Umbilical cord (tissue), 2 donors: ENCODE results near the gene SEC14L1. TPM values are rescaled to one million over a fixed set of nuclear protein-coding genes. Genes with fewer than 3 reads are reported as not detected.
A peak's percentile ranks its signal among the peaks of the same experiment; 100 is the strongest.

Source experiments
- DNase-seq: peaks from one replicate; pipeline ENCODE4 v3.0.0-alpha.2; 2015; ENCODE audit warnings: low spot score
- total RNA-seq: library from RNA; depleted of rRNA; stranded (reverse); fragments of >200 nt; gene quantifications from one replicate; pipeline ENCODE4 v1.2.3, GENCODE V29; 2014; ENCODE audit warnings: low replicate concordance; ENCODE audit not compliant: insufficient read depth

SEC14L1 gene
- total RNA-seq, 1 donor from 2014 or later: 45.7 TPM

- no peak for DNase-seq
These were observed 50.5 kb downstream of the SEC14L1 start for GRCh38 chr17:77191244-77191643.

GRCh38 chr17:77193653-77194052 lies 52.9 kb downstream of the SEC14L1 start:
- no peak for DNase-seq

DNA sequence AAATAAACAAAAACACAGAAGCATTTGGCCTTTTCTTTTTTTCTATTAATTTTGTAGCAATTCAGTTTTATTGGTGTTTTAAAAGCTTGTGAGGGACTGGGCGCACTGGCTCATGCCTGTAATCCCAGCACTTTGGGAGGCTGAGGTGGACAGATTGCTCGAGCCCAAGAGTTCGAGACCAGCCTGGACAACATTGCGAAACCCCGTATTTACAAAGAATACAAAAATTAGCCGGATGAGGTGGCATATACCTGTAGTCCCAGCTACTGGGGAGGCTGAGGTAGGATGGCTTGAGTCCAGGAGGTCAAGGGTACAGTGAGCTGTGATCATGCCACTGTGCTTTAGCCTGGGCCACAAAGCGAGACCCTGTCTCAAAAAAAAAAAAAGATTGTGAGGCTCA lies 53.4 kb downstream of the SEC14L1 start:
- DNase-seq: no peak

DNA sequence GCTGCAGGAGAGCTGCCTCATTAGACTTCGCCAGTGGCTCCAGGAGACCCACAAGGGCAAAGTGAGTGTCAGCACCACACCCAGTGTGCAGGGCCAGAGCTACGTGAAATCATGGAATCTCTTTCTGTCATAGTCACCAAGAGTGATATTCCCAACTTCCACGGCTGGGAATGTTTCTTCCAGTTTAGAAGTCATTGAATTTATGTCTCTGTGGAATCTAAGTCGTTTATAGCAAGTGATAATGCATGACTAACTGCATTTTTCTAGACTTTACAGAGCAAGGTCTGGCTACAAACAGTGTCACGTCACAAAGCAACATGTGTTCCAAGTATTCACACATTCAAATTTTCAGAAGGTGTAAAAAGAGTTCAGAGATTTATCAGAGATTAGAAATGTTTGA lies 55.5 kb downstream of the SEC14L1 start:
- DNase-seq: no peak

- no peak for DNase-seq
These were observed 56.3 kb downstream of the SEC14L1 start for GRCh38 chr17:77197115-77197514.

- DNase-seq: no peak
These were observed 59.9 kb downstream of the SEC14L1 start for GRCh38 chr17:77200711-77201110.

DNA sequence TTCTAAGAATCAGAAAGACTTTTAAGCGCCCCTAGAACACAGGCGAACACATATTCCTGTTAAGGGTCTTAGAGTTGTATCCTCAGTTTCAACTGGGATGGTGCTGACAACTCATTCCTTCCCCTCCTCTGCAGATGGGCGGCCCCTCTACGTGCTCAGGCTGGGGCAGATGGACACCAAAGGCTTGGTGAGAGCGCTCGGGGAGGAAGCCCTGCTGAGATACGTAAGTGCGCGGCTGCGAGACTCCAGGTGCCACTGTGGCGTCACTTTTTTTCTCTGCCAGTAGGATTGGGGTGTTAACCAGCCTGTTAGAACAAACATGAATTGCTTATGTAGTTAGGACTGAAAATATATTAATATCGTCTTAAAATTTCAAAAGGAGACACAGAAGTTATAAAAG lies 62.7 kb downstream of the SEC14L1 start:
- DNase-seq: no peak

DNA sequence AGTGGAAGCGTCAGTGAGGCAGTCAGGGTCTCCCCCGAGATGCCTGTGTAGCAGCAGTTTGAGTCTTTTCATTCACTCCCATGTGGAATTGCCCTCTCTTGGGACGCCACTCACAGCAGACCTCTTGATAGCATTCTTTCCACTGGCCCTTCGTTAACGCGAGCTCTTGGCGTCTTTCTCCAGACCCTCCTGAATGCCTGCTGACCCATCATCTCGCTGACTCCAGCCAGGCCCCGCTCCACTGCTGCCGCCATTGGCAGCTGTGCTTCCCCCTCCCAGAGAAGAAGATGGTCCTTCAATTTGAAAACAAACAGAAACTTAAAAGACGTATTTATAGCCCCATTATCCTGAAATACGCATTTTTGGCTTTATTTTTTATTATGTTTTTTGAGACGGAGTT lies 63.1 kb downstream of the SEC14L1 start:
- DNase-seq: no peak

DNA sequence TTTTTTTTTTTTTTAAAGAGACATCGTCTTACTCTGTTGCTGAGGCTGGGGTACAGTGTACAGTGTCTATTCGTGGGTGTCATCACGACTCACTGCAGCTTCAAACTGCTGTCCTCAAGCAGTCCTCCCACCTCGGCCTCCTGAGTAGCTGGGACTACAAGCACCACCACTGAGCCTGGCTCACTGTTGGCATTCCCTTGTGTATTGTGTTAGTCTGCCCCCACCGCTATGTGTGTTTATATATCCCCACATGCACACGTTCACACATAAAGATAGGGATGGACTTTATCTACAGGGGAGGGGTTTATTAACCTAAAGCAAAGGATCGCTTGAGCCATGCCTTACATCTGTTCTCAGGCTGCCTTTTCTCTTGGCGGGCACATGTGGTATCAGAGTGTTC lies 63.8 kb downstream of the SEC14L1 start:
- DNase-seq: no peak

DNA sequence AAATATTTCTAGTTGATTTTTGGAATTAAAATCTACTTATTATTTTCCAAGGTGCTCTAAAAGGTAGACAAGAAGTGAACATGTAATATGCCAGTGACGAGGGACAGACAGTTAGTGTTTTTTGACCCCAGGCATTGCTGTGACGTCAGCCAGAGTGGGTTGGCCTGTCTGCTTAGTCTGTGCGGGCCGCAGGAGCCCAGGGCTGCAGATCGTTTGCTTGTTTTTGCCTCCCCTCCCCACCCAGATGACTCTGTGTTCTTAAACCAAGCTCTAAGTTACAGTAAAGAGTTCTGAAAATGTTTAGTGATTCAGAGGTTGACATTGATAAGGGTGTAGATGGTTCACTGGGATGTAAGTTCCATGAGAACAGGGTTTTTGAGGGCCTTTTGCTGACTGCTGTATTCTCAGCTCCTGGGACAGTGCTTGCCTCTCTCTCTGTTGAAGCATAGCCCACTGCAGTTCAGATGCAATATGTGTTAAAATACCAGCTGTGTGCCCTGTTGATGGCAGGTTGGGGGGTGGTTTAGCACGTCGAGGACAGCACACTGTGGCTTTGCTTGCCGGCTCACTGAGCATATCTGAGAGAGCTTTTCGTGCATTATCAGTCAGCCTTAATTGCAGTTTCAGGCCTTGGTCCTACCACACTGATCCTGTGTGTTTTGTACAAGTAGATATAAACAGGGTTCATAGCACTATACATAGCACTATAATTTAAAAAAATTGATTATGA lies 64.8 kb downstream of the SEC14L1 start:
- no peak for DNase-seq

DNA sequence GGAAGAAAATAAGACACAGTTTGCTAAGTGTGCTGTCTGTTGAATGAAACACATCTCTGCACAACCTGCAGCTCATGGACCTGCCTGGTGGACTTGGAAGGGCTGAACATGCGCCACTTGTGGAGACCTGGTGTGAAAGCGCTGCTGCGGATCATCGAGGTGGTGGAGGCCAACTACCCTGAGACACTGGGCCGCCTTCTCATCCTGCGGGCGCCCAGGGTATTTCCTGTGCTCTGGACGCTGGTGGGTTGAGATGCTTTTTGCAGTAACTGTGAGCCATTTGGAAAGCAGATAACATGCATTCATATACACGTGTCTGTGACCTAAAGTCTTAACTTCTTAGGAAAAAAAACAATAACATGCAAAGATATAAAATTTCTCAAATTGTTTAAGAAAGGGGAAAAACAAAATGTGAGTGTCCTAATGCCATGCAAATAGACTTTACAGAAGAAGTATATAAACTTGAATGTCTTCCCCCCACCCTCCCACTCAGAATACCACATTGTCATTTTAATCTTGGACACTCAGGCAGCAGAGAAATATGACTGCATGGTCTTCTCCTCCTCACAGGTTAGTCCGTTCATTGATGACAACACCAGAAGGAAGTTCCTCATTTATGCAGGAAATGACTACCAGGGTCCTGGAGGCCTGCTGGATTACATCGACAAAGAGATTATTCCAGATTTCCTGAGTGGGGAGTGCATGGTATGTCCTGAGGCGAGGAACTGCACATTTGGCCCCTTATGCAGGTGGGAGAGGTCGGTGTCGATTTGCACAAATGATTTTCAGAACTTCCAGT lies 65.6 kb downstream of the SEC14L1 start:
- no peak for DNase-seq

DNA sequence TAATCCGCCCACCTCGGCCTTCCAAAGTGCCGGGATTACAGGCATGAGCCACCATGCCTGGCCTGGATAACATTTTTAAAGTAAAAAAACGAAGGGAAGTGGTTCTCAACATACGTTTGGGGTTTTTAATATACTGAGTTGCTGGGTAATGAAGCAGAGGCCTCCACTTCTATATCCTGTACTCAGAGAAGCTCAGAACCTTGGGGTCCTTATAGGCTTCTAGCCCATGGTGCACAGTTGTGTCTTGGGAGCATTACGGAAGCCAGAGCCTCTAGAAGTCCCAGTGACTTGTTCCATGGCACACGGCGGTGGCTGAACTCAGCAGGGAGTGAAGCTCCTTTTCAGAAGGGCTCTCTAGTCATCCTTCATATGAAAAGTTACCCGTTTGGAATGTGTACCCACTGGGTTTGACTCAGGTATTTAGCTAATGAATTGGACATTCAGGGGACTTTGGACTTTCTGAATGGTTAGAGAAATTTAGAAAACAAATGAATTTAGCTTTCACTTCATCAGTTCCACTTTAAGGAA lies 67.0 kb downstream of the SEC14L1 start:
- DNase-seq: no peak

DNA sequence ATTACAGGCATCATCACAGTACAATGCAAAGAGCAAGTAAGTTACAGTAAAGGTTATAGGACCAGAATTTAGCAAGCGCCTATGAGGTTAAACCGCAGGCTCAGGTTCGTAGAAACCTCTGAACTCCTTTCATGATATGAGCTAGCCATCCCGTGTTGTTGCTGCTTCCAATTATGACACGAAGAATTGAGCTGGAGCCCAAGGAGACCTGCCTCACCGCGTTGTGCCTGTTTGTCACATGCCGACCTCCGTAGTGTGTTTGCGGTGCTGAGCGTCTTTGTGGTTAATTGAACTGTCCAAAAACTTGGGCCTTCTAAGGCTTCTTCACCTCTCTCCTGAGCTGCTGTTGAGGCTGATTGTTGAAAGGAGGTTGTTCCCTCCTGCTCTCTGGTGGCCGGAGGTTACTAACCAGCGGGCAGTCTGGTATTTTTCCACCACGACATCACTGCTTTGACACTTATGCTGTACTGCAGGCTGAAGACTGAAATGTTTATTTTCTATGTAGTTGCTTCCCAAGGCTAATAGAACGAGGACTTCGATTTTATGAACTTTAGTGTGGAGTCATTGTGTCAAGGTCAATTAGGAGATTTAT lies 67.5 kb downstream of the SEC14L1 start:
- DNase-seq: peak; percentile 35

DNA sequence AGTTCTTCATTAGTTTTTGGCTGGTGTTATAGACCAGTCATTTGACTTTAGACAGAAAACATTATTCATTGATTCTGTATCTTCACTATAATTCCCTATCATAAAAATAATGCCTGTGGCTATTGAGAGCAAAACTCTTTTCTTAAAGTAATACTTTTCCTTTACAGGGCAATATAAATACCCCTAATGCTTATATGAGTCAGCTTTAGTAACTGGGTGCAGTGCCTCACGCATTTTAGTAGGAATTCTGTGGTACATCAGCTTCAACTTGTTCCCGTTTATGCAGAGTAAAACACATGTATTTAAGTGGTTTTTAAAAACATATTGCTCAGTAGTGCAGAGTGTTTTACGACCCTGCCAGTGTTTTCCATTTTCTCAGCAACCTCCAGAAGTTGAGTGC lies 68.1 kb downstream of the SEC14L1 start:
- no peak for DNase-seq

- no peak for DNase-seq
These were observed 68.6 kb downstream of the SEC14L1 start for GRCh38 chr17:77209330-77209748.

- DNase-seq: no peak
These were observed 69.6 kb downstream of the SEC14L1 start for GRCh38 chr17:77210331-77210730.

- no peak for DNase-seq
These were observed 70.3 kb downstream of the SEC14L1 start for GRCh38 chr17:77210946-77211541.

- no peak for DNase-seq
These were observed 70.9 kb downstream of the SEC14L1 start for GRCh38 chr17:77211681-77212080.

DNA sequence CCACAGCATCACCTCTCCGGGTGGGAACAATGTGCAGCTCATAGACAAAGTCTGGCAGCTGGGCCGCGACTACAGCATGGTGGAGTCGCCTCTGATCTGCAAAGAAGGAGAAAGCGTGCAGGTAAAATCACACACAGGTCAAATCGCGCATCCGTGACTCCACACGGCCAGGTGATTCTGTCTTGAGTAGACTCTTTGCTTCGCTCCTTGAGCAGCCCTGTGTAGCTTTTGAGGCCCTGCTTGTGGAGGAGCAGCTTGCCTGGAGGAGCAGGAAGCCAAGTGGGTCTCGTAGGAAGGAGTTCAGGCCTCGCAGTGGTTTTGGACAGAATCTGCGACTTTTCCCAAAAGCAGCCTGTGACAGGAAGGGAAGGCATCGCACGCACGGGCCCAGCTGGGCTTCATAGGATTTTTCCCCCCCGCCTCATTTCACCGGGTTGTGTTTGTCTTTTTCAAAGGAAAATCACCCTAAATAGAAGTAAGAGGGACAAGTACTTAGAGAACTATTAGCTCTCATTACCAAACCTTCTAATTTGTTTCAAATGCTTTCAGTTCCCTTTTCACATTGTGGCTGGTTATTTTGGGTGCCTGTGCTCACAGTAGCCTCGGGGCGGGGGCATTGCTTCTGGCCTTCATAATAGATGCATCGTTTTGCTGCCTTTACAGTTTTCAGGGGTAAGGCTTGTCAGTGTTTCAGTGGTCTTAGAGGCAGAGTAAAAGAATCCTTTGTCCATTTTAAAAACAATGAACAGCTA lies 71.5 kb downstream of the SEC14L1 start:
- DNase-seq: no peak

DNA sequence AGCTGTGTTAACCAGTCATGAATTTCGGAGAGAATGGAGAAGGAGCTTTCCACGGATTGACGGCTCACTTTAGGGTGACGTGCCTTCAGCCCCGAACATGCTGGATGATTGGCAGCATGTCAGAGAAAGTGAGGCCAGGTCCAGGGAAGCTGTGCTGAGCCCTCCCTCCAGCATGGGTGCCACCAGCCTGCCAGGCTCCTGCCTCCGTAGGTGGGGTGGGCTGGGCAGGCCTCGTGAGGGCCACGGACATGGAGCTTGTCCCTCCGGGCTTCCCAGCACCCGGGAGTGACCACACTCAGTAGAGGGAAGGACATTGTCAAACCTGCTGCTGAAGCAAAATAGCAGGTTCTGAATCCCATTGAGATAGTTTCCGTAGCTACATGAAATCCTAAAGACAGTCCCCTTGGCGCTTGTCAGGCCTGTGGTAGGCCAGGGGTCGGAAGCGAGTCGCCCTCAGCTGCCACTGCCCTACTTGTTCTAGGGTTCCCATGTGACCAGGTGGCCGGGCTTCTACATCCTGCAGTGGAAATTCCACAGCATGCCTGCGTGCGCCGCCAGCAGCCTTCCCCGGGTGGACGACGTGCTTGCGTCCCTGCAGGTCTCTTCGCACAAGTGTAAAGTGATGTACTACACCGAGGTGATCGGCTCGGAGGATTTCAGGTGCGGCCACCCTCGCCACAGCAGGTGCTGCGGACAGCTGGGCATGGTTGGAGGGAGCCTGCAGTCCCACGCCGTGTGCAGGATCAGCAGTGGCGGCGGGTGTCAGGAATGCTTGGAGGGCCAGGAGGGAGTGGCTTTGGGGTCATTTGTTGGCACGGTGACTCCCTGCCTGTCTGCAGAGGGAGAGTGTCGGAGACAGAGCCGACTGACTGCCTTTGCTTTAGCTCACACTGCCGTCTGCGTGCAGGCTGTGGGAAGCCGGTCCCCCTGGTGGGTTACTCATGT lies 72.3 kb downstream of the SEC14L1 start:
- no peak for DNase-seq
